Gastrocnemius medialis (tissue), 4 donors: Measurements from ENCODE around the gene DNASE1L2.

ENCODE experiments used
- POLR2A ChIP-seq, 2 donors: fragments of 450-650 bp; IDR thresholded peaks; one replicate each; pipeline ENCODE4 v1.6.1; 2017; ENCODE audit warnings: antibody characterized with exemption in 2 of 2, mild to moderate bottlenecking in 2 of 2, moderate library complexity in 2 of 2
- TF ChIP-seq, protein P1 (sequence below), 5 experiments: fragments of 450-650 bp in 3 of 5; fragments of 200-600 bp in 2 of 5; sonication (generic) in 2 of 5; IDR thresholded peaks in 4 of 5; conservative IDR thresholded peaks in 1 of 5; 1 replicate in 4 of 5; 2 replicates in 1 of 5; pipeline ENCODE4 v1.5.1; 2016 to 2019; ENCODE audit warnings: antibody characterized with exemption in 5 of 5, mild to moderate bottlenecking in 3 of 5, moderate library complexity in 3 of 5

- no peak for TF ChIP-seq POLR2A (IDR thresholded peaks at IDR 0.05)
- TF ChIP-seq, protein P1, sequence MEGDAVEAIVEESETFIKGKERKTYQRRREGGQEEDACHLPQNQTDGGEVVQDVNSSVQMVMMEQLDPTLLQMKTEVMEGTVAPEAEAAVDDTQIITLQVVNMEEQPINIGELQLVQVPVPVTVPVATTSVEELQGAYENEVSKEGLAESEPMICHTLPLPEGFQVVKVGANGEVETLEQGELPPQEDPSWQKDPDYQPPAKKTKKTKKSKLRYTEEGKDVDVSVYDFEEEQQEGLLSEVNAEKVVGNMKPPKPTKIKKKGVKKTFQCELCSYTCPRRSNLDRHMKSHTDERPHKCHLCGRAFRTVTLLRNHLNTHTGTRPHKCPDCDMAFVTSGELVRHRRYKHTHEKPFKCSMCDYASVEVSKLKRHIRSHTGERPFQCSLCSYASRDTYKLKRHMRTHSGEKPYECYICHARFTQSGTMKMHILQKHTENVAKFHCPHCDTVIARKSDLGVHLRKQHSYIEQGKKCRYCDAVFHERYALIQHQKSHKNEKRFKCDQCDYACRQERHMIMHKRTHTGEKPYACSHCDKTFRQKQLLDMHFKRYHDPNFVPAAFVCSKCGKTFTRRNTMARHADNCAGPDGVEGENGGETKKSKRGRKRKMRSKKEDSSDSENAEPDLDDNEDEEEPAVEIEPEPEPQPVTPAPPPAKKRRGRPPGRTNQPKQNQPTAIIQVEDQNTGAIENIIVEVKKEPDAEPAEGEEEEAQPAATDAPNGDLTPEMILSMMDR (IDR thresholded peaks at IDR 0.05 in 4 of 5, conservative IDR thresholded peaks at IDR 0.05 in 1 of 5): no peak
Observed at GRCh38 chr16:2278272-2278608, 42.0 kb downstream of the DNASE1L2 start.
